Hair follicular keratinocyte (primary cell): ENCODE measurements around the gene SSX7. TPM values are rescaled to one million over a fixed set of nuclear protein-coding genes. Genes with fewer than 3 reads are reported as not detected.

Source experiments
- total RNA-seq: library from RNA; depleted of rRNA; stranded (reverse); fragments of >200 nt; gene quantifications from 2 replicates; pipeline ENCODE4 v1.2.3, GENCODE V29; 2015

Gene SSX7, protein sequence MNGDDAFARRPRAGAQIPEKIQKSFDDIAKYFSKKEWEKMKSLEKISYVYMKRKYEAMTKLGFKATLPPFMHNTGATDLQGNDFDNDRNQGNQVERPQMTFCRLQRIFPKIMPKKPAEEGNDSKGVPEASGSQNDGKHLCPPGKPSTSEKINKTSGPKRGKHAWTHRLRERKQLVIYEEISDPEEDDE
- total RNA-seq: not detected in 2 replicates

DNA sequence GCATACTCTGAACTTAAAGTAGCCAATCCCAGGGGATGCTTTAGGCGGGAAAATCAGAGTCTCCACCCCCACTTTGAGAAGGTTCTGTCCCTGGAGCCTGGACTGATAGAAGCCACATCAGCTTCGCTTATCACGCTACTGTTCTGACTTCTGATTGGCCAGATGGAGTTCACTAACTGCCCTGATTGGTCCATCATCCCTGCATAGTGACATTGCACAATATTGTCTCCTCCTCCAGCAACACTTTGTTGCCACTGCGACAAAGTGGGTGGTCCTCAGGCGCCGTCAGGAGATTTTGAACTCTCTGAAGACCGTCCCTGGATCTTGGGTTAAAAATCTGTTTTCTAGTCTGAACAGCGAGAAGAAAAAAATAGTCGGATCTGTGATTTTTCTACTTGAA is at the start of gene SSX7:
TSS of gene SSX7 (minus strand) at position 101 of the 400 bp plus-strand sequence. CDS start 1,428 bp downstream, outside the sequence.

Other genes starting within 250 kb of the SSX7 start
- gene XAGE1A, start 159.1 kb downstream of the SSX7 start, total RNA-seq: not detected in 2 replicates
- not detected in 2 replicates for gene XAGE1B, start 137.8 kb downstream of the SSX7 start, total RNA-seq
- gene SSX2, start 52.3 kb upstream of the SSX7 start, total RNA-seq: not detected in 2 replicates
- not detected in 2 replicates for gene SSX2B, start 96.4 kb upstream of the SSX7 start, total RNA-seq
- 0.47 TPM in 1 of 2 replicates, not detected in the other for gene SPANXN5, start 142.5 kb upstream of the SSX7 start, total RNA-seq
- gene XAGE5, start 156.4 kb upstream of the SSX7 start, total RNA-seq: not detected in 2 replicates
- gene XAGE3, start 213.2 kb upstream of the SSX7 start, total RNA-seq: not detected in 2 replicates
- gene FAM156B, start 242.4 kb upstream of the SSX7 start, total RNA-seq: 7.8 and 13.8 TPM in 2 replicates